ENCODE results near the gene EPN2. TPM values are rescaled to one million over a fixed set of nuclear protein-coding genes. Genes with fewer than 3 reads are reported as not detected.

The EPN2 gene
- total RNA-seq, 4 donors from 2014 or later = 26.0 to 45.9 (median 34.6) TPM

DNA sequence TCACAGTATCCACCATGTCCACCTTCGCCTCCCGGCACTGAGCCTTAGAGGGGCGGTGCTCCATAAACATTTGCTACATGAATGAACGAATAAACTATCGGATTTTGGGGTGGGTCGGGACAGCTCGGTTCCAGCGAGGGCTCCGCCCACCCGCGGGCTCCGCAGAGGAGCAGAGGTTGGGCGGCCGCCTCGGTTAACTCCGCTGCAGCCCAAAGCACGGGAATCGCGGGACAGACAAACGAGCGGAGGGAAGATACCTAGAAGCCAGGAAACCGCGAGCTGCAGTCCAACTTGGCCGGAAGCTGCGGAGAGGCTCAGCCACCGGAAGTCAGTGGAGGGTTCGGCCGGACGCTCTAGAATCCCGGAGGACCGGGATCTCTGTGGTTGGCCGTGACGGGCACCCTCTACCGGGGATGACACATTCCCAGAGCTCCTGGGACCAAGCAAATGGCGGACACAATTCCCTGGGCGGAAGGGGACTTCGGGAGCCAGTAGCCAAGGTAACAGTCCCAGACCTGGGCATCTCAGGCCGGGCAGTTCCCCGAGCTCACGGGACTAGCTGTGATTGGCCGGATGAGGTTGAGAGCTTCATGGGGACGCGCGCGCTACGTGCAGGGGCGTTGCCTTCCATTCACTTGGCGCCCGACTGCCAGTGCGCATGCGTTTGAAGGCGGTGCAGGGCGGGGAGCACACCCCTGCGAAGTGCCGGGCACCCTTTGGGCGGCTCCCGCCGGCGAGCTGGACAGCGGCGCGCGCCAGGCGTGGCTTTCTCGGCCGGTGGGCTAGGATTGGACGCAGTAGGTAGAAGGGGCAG is 140.6 kb downstream of the EPN2 start:
- ATAC-seq (ENCODE audit: low FRiP score) (peak; percentile 97), DNase-seq (ENCODE audit: low spot score) (peak; percentile 81)
- TF ChIP-seq, protein P1, sequence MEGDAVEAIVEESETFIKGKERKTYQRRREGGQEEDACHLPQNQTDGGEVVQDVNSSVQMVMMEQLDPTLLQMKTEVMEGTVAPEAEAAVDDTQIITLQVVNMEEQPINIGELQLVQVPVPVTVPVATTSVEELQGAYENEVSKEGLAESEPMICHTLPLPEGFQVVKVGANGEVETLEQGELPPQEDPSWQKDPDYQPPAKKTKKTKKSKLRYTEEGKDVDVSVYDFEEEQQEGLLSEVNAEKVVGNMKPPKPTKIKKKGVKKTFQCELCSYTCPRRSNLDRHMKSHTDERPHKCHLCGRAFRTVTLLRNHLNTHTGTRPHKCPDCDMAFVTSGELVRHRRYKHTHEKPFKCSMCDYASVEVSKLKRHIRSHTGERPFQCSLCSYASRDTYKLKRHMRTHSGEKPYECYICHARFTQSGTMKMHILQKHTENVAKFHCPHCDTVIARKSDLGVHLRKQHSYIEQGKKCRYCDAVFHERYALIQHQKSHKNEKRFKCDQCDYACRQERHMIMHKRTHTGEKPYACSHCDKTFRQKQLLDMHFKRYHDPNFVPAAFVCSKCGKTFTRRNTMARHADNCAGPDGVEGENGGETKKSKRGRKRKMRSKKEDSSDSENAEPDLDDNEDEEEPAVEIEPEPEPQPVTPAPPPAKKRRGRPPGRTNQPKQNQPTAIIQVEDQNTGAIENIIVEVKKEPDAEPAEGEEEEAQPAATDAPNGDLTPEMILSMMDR (IDR thresholded peaks at IDR 0.05) = no peak

DNA sequence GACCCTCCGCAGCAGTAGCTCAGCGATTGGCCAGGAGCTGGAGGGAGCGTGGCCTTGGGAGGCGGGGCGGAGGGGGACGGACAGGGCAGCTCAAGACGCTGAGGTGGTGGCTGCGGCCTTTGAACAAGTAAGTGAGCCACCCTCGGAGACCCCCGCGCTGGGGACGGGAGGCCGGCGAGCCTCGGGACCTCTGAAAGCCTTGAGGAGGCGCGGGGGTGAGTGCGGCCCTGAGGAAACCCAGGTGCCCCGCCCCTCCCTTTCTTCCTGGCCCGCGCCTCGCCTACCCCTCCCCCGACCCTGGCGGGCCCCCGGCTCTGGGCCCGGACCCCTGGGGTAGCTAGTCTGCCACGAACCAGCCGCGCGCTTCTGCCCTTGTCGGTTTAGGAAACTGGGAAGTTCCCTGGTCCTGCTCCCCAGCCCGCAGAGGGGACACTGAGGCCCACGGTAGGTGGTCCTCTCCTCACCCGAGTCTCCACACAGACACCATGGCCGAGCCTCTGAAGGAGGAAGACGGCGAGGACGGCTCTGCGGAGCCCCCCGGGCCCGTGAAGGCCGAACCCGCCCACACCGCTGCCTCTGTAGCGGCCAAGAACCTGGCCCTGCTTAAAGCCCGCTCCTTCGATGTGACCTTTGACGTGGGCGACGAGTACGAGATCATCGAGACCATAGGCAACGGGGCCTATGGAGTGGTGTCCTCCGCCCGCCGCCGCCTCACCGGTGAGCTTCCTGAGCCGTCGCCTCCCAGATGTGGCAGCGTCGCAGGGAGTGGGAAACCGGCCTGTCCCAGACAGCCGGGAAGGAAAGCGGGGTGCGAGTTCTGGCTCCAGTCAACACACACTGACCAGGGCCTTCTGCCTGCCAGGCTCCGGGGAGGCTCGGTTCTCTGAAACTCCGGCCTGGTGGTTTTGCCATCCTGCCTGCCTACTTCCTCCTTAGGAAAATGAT is 141.5 kb downstream of the EPN2 start, which contains the start of gene MAPK7:
Gene MAPK7, plus strand, starts transcription at position 83 of the 945 bp plus-strand sequence. Its CDS starts 403 bp downstream, at position 486.
- no peak for DNase-seq (ENCODE audit: low spot score)

DNA sequence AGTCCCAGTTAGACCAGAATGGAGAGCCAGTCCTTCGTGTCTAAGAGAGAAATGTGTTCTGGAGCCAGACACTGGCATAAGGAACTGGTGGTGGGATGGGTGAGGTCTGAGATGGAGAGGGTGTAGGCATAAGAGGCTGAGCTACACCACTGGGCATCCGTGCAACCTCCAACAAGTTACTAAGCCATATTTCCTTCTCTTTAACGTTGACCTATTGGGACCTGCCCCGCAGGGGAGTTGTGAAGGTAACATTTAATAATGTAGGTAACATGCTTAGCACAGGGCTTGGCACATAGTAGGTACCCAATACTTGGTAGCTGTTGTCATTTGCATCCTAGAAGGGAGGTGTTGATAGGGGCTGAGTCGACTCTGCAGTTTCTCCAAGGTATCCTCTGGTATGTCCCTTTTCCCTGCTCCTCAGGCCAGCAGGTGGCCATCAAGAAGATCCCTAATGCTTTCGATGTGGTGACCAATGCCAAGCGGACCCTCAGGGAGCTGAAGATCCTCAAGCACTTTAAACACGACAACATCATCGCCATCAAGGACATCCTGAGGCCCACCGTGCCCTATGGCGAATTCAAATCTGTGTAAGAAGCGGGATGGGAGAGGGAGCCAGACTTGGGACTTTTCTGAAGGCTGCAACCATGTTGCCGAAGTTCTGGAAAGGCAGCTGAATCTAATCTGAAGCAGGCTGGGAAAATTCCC is 142.3 kb downstream of the EPN2 start:
- no peak for DNase-seq (ENCODE audit: low spot score)
- ATAC-seq (ENCODE audit: low FRiP score) = no peak
- TF ChIP-seq, protein P1 (IDR thresholded peaks at IDR 0.05) = no peak

More for the DNA sequence above, 141.5 kb downstream of the EPN2 start, which contains the start of gene MAPK7:
- peak; percentile 2 for ATAC-seq (ENCODE audit: low FRiP score)
- TF ChIP-seq, protein P1 (IDR thresholded peaks at IDR 0.05) = no peak

DNA sequence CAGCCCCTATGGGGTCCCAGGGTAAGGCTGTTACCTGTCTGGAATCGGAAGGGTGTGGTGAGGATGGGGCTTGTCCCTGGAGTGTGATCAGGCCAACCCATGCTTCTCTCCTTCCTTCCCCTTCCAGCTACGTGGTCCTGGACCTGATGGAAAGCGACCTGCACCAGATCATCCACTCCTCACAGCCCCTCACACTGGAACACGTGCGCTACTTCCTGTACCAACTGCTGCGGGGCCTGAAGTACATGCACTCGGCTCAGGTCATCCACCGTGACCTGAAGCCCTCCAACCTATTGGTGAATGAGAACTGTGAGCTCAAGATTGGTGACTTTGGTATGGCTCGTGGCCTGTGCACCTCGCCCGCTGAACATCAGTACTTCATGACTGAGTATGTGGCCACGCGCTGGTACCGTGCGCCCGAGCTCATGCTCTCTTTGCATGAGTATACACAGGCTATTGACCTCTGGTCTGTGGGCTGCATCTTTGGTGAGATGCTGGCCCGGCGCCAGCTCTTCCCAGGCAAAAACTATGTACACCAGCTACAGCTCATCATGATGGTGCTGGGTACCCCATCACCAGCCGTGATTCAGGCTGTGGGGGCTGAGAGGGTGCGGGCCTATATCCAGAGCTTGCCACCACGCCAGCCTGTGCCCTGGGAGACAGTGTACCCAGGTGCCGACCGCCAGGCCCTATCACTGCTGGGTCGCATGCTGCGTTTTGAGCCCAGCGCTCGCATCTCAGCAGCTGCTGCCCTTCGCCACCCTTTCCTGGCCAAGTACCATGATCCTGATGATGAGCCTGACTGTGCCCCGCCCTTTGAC is 143.5 kb downstream of the EPN2 start:
- peak; percentile 10 for DNase-seq (ENCODE audit: low spot score)
- ATAC-seq (ENCODE audit: low FRiP score) = no peak
- TF ChIP-seq, protein P1 (IDR thresholded peaks at IDR 0.05) = no peak

GRCh38 chr17:19381361-19381740 is 144.2 kb downstream of the EPN2 start:
- TF ChIP-seq, protein P1 (IDR thresholded peaks at IDR 0.05) = no peak
- DNase-seq (ENCODE audit: low spot score) = peak; percentile 6
- no peak for ATAC-seq (ENCODE audit: low FRiP score)
